ENCODE measurements around the gene TSPAN6.

TSPAN6 gene

DNA sequence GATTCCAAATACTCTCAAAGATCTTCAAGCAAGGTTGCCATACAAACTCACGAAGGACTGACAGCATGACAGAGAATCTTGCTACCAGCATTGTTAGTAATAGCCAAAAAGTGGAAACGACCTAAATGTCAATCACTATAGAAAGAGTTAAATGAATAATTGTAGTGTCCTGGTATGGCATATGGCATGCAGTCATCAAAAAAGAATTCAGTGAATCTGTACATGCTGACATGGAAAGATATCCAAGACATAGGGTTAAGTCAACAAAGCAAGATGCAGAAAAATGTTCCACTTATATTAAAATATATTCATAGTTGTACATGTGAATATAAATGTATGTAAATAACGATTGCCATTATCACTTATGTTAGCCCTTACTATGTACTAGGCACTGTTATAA lies 45.0 kb upstream of the TSPAN6 start:
- Histone ChIP-seq H4K20me1 (ENCODE audit: insufficient read depth, low read length) (no peaks in the 10 kb centered on the region), H3K79me2 (ENCODE audit: low read length) (no peaks in the 10 kb centered on the region), H3K36me3 (replicated peaks; ENCODE audit: low read depth, low read length) (no peaks in the 10 kb centered on the region), H3K4me1 (ENCODE audit: low read length) (no peaks in the 10 kb centered on the region), H3K4me3 (ENCODE audit: low read length) (no peak overlapping the region), H3K4me2 (ENCODE audit: low read length) (no peak overlapping the region), H3K9me3 (ENCODE audit: insufficient read depth, low read length) (no peaks in the 10 kb centered on the region), H3K9ac (ENCODE audit: low read length) (no peak overlapping the region), H3K27ac (ENCODE audit: low read length) (no peak overlapping the region), H3K27me3 (ENCODE audit: low read depth, low read length) (peaks cover 21% of the 10 kb centered on the region), H2AFZ (ENCODE audit: low read depth, low read length) (no peak overlapping the region)
- TF ChIP-seq EZH2phosphoT487 (IDR thresholded peaks at IDR 0.05; ENCODE audit: low read depth) = no peak
- TF ChIP-seq, protein P1, sequence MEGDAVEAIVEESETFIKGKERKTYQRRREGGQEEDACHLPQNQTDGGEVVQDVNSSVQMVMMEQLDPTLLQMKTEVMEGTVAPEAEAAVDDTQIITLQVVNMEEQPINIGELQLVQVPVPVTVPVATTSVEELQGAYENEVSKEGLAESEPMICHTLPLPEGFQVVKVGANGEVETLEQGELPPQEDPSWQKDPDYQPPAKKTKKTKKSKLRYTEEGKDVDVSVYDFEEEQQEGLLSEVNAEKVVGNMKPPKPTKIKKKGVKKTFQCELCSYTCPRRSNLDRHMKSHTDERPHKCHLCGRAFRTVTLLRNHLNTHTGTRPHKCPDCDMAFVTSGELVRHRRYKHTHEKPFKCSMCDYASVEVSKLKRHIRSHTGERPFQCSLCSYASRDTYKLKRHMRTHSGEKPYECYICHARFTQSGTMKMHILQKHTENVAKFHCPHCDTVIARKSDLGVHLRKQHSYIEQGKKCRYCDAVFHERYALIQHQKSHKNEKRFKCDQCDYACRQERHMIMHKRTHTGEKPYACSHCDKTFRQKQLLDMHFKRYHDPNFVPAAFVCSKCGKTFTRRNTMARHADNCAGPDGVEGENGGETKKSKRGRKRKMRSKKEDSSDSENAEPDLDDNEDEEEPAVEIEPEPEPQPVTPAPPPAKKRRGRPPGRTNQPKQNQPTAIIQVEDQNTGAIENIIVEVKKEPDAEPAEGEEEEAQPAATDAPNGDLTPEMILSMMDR (IDR thresholded peaks at IDR 0.05; ENCODE audit: low read depth, low read length) = no peak

DNA sequence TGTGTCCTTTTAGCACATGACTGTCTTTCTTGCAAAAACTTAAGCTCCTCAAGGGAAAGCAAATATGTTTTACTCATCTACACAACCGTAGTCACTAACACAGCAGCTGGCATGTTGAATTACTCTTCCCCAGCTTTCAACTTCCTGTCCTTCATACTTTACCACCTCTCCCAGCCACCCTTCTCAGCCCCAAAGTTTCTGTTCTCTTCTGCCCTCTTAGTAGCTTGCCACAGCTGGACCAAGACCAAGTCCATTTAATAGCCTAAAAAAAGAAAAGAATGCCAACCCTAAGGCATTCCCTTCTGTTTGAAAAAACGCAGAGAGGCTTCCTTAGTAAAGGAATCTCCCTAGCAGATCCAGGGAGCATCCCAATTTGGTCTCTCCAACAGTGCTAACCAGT lies 44.1 kb upstream of the TSPAN6 start:
- no peaks in the 10 kb centered on the region for H3K79me2 ChIP-seq (ENCODE audit: low read length)
- no peaks in the 10 kb centered on the region for H3K9me3 ChIP-seq (ENCODE audit: insufficient read depth, low read length)
- H3K4me1 ChIP-seq (ENCODE audit: low read length) = no peaks in the 10 kb centered on the region
- H3K4me2 ChIP-seq (ENCODE audit: low read length) = no peak overlapping the region
- no peak overlapping the region for H3K9ac ChIP-seq (ENCODE audit: low read length)
- H4K20me1 ChIP-seq (ENCODE audit: insufficient read depth, low read length) = no peaks in the 10 kb centered on the region
- H3K36me3 ChIP-seq (replicated peaks; ENCODE audit: low read depth, low read length) = no peaks in the 10 kb centered on the region
- H3K4me3 ChIP-seq (ENCODE audit: low read length) = no peak overlapping the region
- H3K27ac ChIP-seq (ENCODE audit: low read length) = no peak overlapping the region
- H2AFZ ChIP-seq (ENCODE audit: low read depth, low read length) = no peak overlapping the region
- no peak for TF ChIP-seq EZH2phosphoT487 (IDR thresholded peaks at IDR 0.05; ENCODE audit: low read depth)
- TF ChIP-seq, protein P1 (IDR thresholded peaks at IDR 0.05; ENCODE audit: low read depth, low read length) = no peak
- peaks cover 21% of the 10 kb centered on the region for H3K27me3 ChIP-seq (ENCODE audit: low read depth, low read length)

DNA sequence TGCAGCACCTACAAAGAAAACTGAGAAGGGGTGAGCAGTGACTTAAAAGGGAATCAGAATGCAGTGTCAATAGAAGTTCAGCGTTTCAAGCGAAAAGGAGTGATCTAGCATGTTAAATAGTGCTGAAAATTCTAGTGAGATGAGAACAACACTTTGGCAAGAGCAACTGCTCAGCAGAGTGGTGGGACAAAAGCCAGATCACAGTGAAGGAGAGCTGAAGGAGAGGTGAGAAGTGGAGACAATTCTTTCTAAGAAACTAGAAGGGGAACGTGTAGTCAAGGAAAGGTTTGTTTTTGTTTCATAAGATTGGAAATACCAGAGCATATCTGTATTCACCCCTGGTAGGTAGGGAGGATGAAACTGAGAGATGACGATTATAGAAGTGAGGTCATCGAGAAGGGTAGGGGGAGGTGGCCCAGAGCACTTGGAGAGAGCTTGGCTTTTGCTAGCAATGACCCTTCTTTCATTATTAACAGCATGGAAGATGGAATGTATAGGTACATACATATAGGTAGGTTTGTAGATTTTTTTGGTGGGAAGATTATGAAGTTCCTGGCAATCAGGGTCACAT lies 41.1 kb upstream of the TSPAN6 start:
- no peak overlapping the region for H3K27ac ChIP-seq (ENCODE audit: low read length)
- no peak for TF ChIP-seq EZH2phosphoT487 (IDR thresholded peaks at IDR 0.05; ENCODE audit: low read depth)
- TF ChIP-seq, protein P1 (IDR thresholded peaks at IDR 0.05; ENCODE audit: low read depth, low read length) = no peak

DNA sequence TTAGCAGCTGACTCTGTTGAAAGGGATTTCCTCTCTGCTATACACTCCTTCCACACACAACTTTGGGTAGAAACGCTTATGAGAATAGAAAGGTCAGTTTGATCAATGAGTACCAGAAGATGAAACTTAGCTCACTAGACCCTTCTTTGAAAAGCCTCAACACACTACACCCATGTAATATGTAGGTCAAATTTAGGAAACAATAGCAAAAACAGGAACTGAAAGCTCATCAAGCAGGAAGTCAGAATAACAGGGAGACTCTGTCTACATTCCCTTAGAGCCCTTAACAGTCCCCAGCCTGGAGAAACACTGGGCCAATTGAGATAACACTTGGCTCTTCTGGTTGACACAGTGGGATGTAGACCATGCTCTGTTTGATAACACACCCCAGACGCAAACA lies 38.1 kb upstream of the TSPAN6 start:
- no peaks in the 10 kb centered on the region for H4K20me1 ChIP-seq (ENCODE audit: insufficient read depth, low read length)
- no peak overlapping the region for H3K4me2 ChIP-seq (ENCODE audit: low read length)
- no peak overlapping the region for H3K9ac ChIP-seq (ENCODE audit: low read length)
- no peak overlapping the region for H3K4me3 ChIP-seq (ENCODE audit: low read length)
- peaks cover 58% of the 10 kb centered on the region for H3K27me3 ChIP-seq (ENCODE audit: low read depth, low read length)
- H3K79me2 ChIP-seq (ENCODE audit: low read length) = no peaks in the 10 kb centered on the region
- TF ChIP-seq, protein P1 (IDR thresholded peaks at IDR 0.05; ENCODE audit: low read depth, low read length) = no peak
- no peak for TF ChIP-seq EZH2phosphoT487 (IDR thresholded peaks at IDR 0.05; ENCODE audit: low read depth)
- H3K36me3 ChIP-seq (replicated peaks; ENCODE audit: low read depth, low read length) = no peaks in the 10 kb centered on the region
- H2AFZ ChIP-seq (ENCODE audit: low read depth, low read length) = no peak overlapping the region
- no peak overlapping the region for H3K27ac ChIP-seq (ENCODE audit: low read length)
- peaks cover 7% of the 10 kb centered on the region for H3K4me1 ChIP-seq (ENCODE audit: low read length)
- H3K9me3 ChIP-seq (ENCODE audit: insufficient read depth, low read length) = no peaks in the 10 kb centered on the region

More for the DNA sequence above, 41.1 kb upstream of the TSPAN6 start:
- Histone ChIP-seq H2AFZ (ENCODE audit: low read depth, low read length) (no peak overlapping the region), H3K27me3 (ENCODE audit: low read depth, low read length) (peaks cover 47% of the 10 kb centered on the region), H3K4me3 (ENCODE audit: low read length) (no peak overlapping the region), H3K4me2 (ENCODE audit: low read length) (no peak overlapping the region), H4K20me1 (ENCODE audit: insufficient read depth, low read length) (no peaks in the 10 kb centered on the region), H3K9ac (ENCODE audit: low read length) (no peak overlapping the region), H3K4me1 (ENCODE audit: low read length) (peaks cover 7% of the 10 kb centered on the region), H3K9me3 (ENCODE audit: insufficient read depth, low read length) (no peaks in the 10 kb centered on the region), H3K36me3 (replicated peaks; ENCODE audit: low read depth, low read length) (no peaks in the 10 kb centered on the region), H3K79me2 (ENCODE audit: low read length) (no peaks in the 10 kb centered on the region)

Data from OCI-LY3 (cell line).